ENCODE measurements around the gene PHKG2.

The PHKG2 gene

GRCh38 chr16:30774367-30775130, 26.3 kb downstream of the PHKG2 start:
- TF ChIP-seq CTCF (IDR thresholded peaks at IDR 0.05; ENCODE audit: insufficient read depth, low read length, missing control alignments): no peak
- POLR2A ChIA-PET: interaction anchor here (1.0 to 1.9 kb wide), 7 partner anchors 10 to 149 kb away, joined by 3 to 10 read pairs (median 4); partner anchors contain the start of genes CTF1, FBXL19 and PHKG2
- CTCF ChIA-PET: interaction anchor here (1.2 to 2.2 kb wide), 3 partner anchors 10 to 128 kb away, joined by 3 to 11 read pairs (median 6); no protein-coding TSS in a partner anchor
- DNase-seq (ENCODE audit: low read depth, low spot score): no peak
- H3K4me3 ChIP-seq (ENCODE audit: low read depth, low read length): peak overlapping the region; percentile 75

- ChIA-PET CTCF (interaction anchor here (1.5 to 2.2 kb wide), 2 partner anchors 11 to 127 kb away, joined by 6 to 11 read pairs; no protein-coding TSS in a partner anchor), POLR2A (interaction anchor here (1.0 to 1.9 kb wide), 7 partner anchors 11 to 149 kb away, joined by 3 to 10 read pairs (median 4); partner anchors contain the start of genes CTF1, FBXL19 and PHKG2)
- no peak for DNase-seq (ENCODE audit: low read depth, low spot score)
- peak overlapping the region; percentile 75 for H3K4me3 ChIP-seq (ENCODE audit: low read depth, low read length)
- no peak for TF ChIP-seq CTCF (IDR thresholded peaks at IDR 0.05; ENCODE audit: insufficient read depth, low read length, missing control alignments)
Measured at GRCh38 chr16:30775131-30775391, 26.8 kb downstream of the PHKG2 start.

- peak overlapping the region; percentile 75 for H3K4me3 ChIP-seq (ENCODE audit: low read depth, low read length)
- DNase-seq (ENCODE audit: low read depth, low spot score): no peak
- no peak for TF ChIP-seq CTCF (IDR thresholded peaks at IDR 0.05; ENCODE audit: insufficient read depth, low read length, missing control alignments)
- ChIA-PET CTCF (interaction anchor here (1.5 to 2.2 kb wide), 2 partner anchors 11 to 127 kb away, joined by 6 to 11 read pairs; no protein-coding TSS in a partner anchor), POLR2A (interaction anchor here (1.0 to 1.9 kb wide), 6 partner anchors 12 to 148 kb away, joined by 3 to 10 read pairs (median 5); partner anchors contain the start of genes CTF1, FBXL19 and PHKG2)
Measured at GRCh38 chr16:30775392-30776188, 27.4 kb downstream of the PHKG2 start.

- ChIA-PET POLR2A (interaction anchor here (0.6 to 1.1 kb wide), 3 partner anchors 9 to 322 kb away, joined by 3 to 5 read pairs (median 4); partner anchors contain the start of gene ZNF629), CTCF (interaction anchor here (0.7 to 1.4 kb wide), 4 partner anchors 35 to 67 kb away, joined by 3 to 9 read pairs (median 4); no protein-coding TSS in a partner anchor)
- no peak for DNase-seq (ENCODE audit: low read depth, low spot score)
- no peak for TF ChIP-seq CTCF (IDR thresholded peaks at IDR 0.05; ENCODE audit: insufficient read depth, low read length, missing control alignments)
- no peak overlapping the region for H3K4me3 ChIP-seq (ENCODE audit: low read depth, low read length)
Measured at GRCh38 chr16:30777591-30778297, 29.5 kb downstream of the PHKG2 start.

GRCh38 chr16:30778549-30779244, 30.5 kb downstream of the PHKG2 start:
- ChIA-PET POLR2A (interaction anchor here (0.8 to 1.1 kb wide), 3 partner anchors 8 to 28 kb away, joined by 3 to 5 read pairs (median 3); partner anchors contain the start of gene ZNF629), CTCF (interaction anchor here (0.7 to 1.9 kb wide), 4 partner anchors 34 to 123 kb away, joined by 3 to 9 read pairs (median 6); no protein-coding TSS in a partner anchor)
- H3K4me3 ChIP-seq (ENCODE audit: low read depth, low read length): no peak overlapping the region
- no peak for TF ChIP-seq CTCF (IDR thresholded peaks at IDR 0.05; ENCODE audit: insufficient read depth, low read length, missing control alignments)
- no peak for DNase-seq (ENCODE audit: low read depth, low spot score)

All from AG04449 (cell line).